ENCODE data around the gene RIPOR2.

The RIPOR2 gene, protein sequence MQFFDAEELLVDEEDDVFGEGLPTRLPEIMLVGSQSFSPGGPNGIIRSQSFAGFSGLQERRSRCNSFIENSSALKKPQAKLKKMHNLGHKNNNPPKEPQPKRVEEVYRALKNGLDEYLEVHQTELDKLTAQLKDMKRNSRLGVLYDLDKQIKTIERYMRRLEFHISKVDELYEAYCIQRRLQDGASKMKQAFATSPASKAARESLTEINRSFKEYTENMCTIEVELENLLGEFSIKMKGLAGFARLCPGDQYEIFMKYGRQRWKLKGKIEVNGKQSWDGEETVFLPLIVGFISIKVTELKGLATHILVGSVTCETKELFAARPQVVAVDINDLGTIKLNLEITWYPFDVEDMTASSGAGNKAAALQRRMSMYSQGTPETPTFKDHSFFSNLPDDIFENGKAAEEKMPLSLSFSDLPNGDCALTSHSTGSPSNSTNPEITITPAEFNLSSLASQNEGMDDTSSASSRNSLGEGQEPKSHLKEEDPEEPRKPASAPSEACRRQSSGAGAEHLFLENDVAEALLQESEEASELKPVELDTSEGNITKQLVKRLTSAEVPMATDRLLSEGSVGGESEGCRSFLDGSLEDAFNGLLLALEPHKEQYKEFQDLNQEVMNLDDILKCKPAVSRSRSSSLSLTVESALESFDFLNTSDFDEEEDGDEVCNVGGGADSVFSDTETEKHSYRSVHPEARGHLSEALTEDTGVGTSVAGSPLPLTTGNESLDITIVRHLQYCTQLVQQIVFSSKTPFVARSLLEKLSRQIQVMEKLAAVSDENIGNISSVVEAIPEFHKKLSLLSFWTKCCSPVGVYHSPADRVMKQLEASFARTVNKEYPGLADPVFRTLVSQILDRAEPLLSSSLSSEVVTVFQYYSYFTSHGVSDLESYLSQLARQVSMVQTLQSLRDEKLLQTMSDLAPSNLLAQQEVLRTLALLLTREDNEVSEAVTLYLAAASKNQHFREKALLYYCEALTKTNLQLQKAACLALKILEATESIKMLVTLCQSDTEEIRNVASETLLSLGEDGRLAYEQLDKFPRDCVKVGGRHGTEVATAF

DNA sequence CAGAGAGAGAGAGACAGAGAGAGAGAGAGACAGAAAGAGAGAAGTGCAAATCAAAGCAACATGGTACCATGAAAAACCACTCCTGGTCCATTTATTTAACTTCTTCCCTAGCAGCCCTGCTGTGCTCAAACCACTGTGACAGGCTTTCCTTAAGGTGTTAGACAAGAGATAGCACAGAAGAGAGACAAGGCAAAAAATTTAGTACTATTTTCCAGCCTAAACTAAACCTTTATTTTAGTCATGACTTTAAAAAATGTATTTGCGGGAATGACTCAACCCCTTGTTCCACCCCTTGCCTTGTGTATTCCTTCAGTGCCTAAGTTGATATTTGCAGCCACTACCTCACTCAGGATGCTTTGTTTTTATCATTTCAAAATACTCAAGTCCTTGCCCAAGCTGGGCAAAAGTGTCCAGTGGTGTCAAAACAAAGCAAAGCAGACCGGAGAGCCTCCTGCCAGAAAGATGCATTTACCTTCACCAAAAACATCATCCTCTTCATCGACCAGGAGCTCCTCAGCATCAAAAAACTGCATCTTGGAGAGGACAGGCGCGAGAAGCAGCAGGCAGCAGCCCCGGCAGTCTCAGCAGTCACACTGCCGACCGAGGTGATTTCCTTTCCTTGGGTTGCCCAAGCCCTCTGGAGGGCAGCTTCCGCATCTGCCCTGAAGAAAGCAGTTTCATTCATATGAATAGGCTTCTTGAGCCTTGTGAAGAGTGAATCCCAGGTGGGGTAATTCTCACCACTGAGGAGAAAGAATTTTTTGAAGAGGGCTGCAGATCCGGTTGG, at the start of gene RIPOR2:
RIPOR2 (minus strand) TSS at position 595 of the 787 bp plus-strand sequence; CDS start at position 533, 62 bp downstream.
- no peak for DNase-seq

GRCh38 chr6:24985323-24985722, 49.6 kb upstream of the RIPOR2 start:
- no peak for DNase-seq

GRCh38 chr6:24982231-24982630, 46.5 kb upstream of the RIPOR2 start:
- DNase-seq = no peak

DNA sequence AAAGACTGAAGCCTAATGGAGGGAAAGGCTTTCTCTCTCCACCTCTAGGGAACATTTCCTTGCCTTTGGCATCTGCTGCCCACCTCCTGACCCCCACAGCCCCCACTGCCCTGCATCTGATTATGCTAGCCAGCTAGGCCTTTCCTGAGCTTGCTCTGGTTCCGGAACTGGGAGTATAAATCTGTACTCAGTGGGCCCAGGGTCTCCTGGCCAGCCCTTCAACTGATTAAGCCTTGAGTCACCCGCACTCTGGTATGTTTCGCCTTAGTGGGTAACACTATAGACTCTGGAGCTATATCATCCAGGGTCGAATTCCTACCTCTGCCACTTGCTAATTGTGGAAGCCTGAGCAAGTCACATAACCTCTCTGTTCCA, 45.6 kb upstream of the RIPOR2 start:
- no peak for DNase-seq

DNA sequence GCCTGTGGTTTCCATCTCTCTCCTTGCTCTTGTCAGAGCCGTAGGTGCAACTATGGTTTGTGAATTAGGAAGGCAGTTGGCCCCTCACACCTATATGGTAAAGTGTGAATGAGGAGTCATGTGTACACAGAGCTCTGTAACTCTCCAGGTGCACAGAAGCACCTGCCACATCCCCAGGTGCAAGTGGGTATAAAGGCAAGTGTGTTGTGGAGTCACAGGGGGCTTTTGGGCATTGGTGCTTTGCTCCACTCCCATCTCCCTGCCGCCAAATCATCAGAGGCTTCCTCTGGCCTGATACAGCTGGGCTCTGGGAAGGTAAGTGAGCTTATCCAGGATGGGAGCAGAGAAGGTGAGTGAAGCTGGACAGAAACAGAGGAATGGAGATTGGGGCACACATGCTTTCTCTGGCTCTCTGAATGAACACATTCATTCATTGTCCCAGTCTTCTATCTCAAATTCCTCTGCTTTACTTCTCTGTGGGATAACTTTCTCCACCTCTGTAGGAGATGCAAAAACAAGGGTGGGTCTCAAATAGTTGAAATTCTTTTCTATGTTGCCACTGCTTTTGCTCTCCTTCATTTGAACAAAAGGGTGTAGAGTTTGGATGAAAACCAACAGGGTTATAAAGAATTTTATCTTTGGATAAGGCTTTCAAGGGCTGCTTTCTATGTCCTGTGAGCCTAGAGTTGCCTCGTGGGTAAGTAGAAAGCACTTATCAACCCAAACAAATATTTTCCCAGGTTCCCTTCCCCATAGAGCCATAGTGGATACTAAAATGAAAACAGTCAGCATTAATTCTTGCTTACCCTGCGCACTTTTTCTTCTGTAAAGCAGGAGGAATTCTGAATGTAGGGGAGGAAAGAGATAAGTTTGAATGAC, 45.0 kb upstream of the RIPOR2 start:
- DNase-seq = no peak

GRCh38 chr6:24979176-24979575, 43.4 kb upstream of the RIPOR2 start:
- no peak for DNase-seq

GRCh38 chr6:24974182-24975171, 38.7 kb upstream of the RIPOR2 start:
- no peak for DNase-seq

DNA sequence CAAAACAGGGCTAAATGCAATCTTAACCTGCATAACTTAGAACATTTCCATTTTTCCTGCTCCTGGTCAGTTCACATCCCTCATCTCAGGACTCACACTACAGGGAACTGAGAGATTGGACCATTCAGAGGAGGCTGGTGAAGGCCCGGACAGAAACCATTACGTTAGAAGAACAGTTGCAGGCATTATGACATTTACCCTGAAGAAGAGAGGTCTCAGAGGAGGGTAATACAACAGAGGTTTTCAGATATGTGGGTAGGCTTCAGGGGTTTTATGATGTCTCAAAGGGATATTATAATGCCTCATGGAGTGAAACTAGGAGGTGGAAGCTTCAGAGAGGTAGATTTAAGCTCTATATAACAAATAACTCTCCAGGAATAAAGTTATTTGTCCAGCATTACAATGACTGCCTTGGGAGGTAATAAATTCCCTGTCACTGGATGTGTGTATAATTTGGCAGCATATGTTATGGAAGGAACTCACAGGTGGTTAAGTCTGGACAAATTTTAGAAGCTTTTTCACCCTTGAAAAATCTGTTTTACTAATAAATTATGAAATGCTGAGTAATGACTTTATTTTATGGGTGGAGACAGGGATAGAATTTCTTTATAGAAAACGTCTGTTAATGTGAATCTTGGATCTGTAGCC, 36.7 kb upstream of the RIPOR2 start:
- no peak for DNase-seq

DNA sequence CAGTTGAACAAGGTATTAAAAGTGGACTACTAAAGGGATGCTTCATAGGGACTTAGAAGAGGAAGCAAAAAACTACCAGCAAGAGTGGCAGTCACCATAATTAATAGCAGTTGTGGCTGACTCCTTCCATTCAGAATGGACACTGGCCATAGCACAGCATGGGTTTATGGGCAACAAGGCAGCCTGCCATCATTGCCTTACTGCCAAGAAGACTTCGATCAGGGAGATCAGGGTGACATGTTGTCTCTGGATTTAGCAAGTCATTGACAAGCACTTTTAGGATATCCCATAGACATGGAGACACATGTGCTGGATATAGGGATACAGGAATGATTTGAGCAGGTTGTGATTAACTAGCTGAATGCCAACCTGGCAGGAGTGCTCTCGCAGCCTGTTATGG, 35.3 kb upstream of the RIPOR2 start:
- no peak for DNase-seq

GRCh38 chr6:24969343-24969860, 33.6 kb upstream of the RIPOR2 start:
- DNase-seq = no peak

- DNase-seq = no peak
Observed at GRCh38 chr6:24968783-24969182, 33.0 kb upstream of the RIPOR2 start.

DNA sequence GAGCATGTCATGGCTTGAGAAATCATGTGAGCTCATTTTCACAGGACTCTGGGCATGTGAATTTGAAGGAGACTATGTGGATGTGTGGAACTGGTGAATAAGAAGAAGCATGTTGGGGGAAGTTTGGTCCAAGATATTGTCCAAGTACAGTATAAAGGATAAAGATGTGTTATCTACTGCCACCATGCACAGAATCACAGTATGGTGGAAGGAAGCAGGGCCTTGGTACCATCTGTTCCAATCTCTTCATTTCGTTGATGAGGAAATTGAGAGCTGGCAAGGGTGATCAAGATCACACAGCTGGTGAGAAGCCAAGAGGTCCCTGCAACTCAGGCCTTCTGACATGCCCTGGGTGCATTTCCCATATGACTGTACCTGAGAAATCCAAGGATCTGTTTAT, 31.5 kb upstream of the RIPOR2 start:
- DNase-seq = no peak

DNA sequence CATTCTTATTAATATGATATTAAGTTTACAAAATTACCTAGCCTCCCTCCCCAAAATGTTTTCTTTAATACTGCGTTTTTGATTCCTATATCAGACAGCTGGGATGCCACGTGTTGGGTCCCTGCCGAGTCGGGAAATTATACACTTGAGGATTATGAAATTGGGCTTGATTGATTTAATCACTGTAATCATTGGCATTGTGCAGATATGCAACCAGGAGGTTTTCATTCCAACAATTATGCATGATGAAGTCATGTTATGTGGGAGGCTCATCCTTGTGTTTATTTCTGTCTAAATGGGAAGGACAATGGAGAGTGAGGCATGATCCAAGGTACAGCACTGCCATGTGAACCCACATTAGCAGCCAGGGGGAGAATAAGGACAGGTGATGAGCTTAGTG, 30.6 kb upstream of the RIPOR2 start:
- DNase-seq = no peak

GRCh38 chr6:24963887-24964570, 28.3 kb upstream of the RIPOR2 start:
- no peak for DNase-seq

DNA sequence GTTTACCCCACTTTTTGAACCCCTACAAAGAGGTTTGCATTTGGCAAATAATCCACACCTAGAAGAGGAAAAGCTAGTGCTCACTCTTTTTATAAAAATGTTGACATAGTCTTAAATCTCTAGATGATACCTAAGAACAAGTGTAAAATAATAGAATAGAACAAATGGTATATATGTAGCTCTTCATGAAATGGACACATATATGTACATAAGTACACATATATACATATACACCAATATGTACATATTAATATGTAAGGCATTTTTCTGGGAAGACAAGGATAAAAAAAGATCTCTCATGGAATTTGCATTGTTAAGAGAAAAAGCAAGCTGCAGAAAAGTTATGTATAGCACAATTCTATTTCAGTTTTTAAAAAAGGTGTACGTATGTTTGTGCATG, 27.6 kb upstream of the RIPOR2 start:
- DNase-seq = no peak

GRCh38 chr6:24961852-24962251, 26.1 kb upstream of the RIPOR2 start:
- DNase-seq = no peak

DNA sequence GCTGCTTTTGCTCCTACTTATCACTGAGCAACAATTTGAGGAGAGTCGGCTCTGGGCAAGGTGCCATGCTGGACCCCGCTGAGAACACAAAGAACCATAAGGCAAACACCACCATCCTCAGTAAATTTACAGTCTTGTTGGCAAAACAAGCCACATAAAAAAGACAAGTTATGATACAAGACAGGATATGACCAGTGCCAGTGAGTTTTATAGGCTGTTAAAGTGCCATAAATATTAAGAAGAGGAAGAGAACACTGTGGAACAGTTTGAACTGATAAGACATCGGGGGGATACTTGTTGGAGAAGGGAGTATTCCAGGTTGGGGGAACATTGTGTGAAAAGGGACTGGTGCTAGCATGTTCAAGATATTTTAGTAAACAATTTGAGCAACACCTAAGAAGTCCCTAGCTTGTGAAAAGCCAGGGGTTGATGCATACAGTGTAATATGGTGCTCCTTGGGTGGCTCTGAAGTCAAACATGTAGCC, 25.3 kb upstream of the RIPOR2 start:
- no peak for DNase-seq

DNA sequence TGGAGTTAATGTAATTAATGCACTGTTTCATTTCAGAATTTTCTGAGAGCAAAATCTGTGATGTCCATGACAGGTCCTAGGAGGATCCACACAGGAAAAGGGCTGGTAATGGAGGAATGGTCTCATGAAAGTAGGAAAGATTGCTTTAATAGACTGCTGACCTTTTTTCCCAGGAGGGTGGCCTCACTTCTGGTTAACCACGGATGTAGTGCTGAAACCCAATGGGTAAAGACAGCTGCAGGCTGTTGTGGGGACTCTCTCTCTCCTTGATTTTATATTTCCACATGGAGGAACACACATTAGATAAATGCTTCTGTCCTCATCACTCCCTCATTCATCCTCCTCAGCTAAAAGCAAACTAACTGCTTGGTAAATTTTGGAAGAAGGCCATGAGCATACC, 23.6 kb upstream of the RIPOR2 start:
- DNase-seq = no peak

GRCh38 chr6:24957199-24957598, 21.4 kb upstream of the RIPOR2 start:
- no peak for DNase-seq
